Cardiac muscle cell (in vitro differentiated cells and primary cell): Measurements from ENCODE around the gene TMEM123. TPM values are rescaled to one million over a fixed set of nuclear protein-coding genes. Genes with fewer than 3 reads are reported as not detected.

Source experiments
- DNase-seq, 2 donors: peaks; one replicate each; pipeline versions ENCODE4 v3.0.0 to v3.0.0-alpha.2; 2010 to 2017; ENCODE audit warnings: low read depth in 1 of 2, low spot score in 1 of 2
- H3K27ac ChIP-seq: fragments of 200-600 bp; sonication (generic); 2 replicates; pipeline ENCODE4 v1.5.1; 2016
- H3K27me3 ChIP-seq: fragments of 200-600 bp; sonication (generic); 2 replicates; pipeline ENCODE4 v1.6.0; 2016; ENCODE audit warnings: control low read depth
- H3K36me3 ChIP-seq: fragments of 200-600 bp; sonication (generic); 2 replicates; pipeline ENCODE4 v1.5.1; 2016; ENCODE audit warnings: control low read depth
- H3K4me1 ChIP-seq: fragments of 200-600 bp; sonication (generic); 2 replicates; pipeline ENCODE4 v1.8.1; 2017; ENCODE audit warnings: low read depth, mild to moderate bottlenecking, mixed run types
- H3K4me3 ChIP-seq: fragments of 200-600 bp; sonication (generic); 2 replicates; pipeline ENCODE4 v1.5.1; 2016; ENCODE audit warnings: mild to moderate bottlenecking
- H3K9me3 ChIP-seq: fragments of 200-600 bp; sonication (generic); 2 replicates; pipeline ENCODE4 v1.5.1; 2017; ENCODE audit warnings: low read depth, mild to moderate bottlenecking, control low read depth
- CTCF ChIP-seq: IDR thresholded peaks from 2 replicates; pipeline ENCODE4 v1.5.1; 2012; ENCODE audit warnings: low read depth, mild to moderate bottlenecking, low read length
- polyA plus RNA-seq: library from polyadenylated mRNA; unstranded; fragments of >200 nt; fragmentation: Nextera tagmentation; extraction: Ambion mirVana; gene quantifications from 2 replicates; pipeline ENCODE4 v1.2.1, GENCODE V29; 2016
- total RNA-seq: library from RNA; depleted of rRNA; stranded (reverse); fragments of >200 nt; gene quantifications from 2 replicates; pipeline ENCODE4 v1.2.3, GENCODE V29; 2016

The TMEM123 gene
- total and polyA plus RNA-seq, 2 experiments from 2014 or later: 86.3 to 92.6 TPM

- no peak for DNase-seq
- no peak for TF ChIP-seq CTCF
- Histone ChIP-seq H3K27me3 (no peaks in the 10 kb centered on the region), H3K4me3 (no peak overlapping the region), H3K27ac (no peak overlapping the region), H3K4me1 (no peaks in the 10 kb centered on the region), H3K36me3 (no peaks in the 10 kb centered on the region), H3K9me3 (no peaks in the 10 kb centered on the region)
Measured at GRCh38 chr11:102431404-102431803, 21.2 kb downstream of the TMEM123 start.

- Histone ChIP-seq H3K27me3 (no peaks in the 10 kb centered on the region), H3K36me3 (no peaks in the 10 kb centered on the region), H3K4me1 (no peaks in the 10 kb centered on the region), H3K4me3 (no peak overlapping the region), H3K9me3 (no peaks in the 10 kb centered on the region), H3K27ac (no peak overlapping the region)
- no peak for TF ChIP-seq CTCF
- no peak for DNase-seq
Measured at GRCh38 chr11:102430158-102430836, 22.3 kb downstream of the TMEM123 start.

GRCh38 chr11:102429691-102430090, 22.9 kb downstream of the TMEM123 start:
- no peak for DNase-seq
- Histone ChIP-seq H3K4me3 (no peak overlapping the region), H3K27me3 (no peaks in the 10 kb centered on the region), H3K36me3 (no peaks in the 10 kb centered on the region), H3K9me3 (no peaks in the 10 kb centered on the region), H3K4me1 (no peaks in the 10 kb centered on the region), H3K27ac (no peak overlapping the region)
- TF ChIP-seq CTCF: no peak

- Histone ChIP-seq H3K27me3 (no peaks in the 10 kb centered on the region), H3K4me3 (no peak overlapping the region), H3K36me3 (no peaks in the 10 kb centered on the region), H3K4me1 (no peaks in the 10 kb centered on the region), H3K27ac (no peak overlapping the region), H3K9me3 (no peaks in the 10 kb centered on the region)
- no peak for DNase-seq
- no peak for TF ChIP-seq CTCF
Measured at GRCh38 chr11:102429226-102429625, 23.3 kb downstream of the TMEM123 start.

- no peaks in the 10 kb centered on the region for H3K36me3 ChIP-seq
- no peak for TF ChIP-seq CTCF
- H3K27ac ChIP-seq: no peak overlapping the region
- H3K9me3 ChIP-seq: no peaks in the 10 kb centered on the region
- H3K27me3 ChIP-seq: no peaks in the 10 kb centered on the region
- H3K4me3 ChIP-seq: no peak overlapping the region
- peaks cover 1% of the 10 kb centered on the region for H3K4me1 ChIP-seq
- DNase-seq: no peak
Measured at GRCh38 chr11:102428696-102429095, 23.9 kb downstream of the TMEM123 start.
